DOHH2 (cell line): ENCODE data around the gene MAGEF1.

Experiments used
- H3F3A ChIP-seq: fragments of 200-600 bp; sonication (generic), shearing (Covaris generic); 2 replicates; pipeline ENCODE4 v1.6.0; 2016; ENCODE audit warnings: antibody characterized with exemption, mild to moderate bottlenecking; ENCODE audit not compliant: control insufficient read depth, insufficient read depth
- H3K27ac ChIP-seq: fragments of 200-600 bp; sonication (generic); 2 replicates; pipeline ENCODE4 v1.5.1; 2014; ENCODE audit warnings: low read depth, mild to moderate bottlenecking, low read length, moderate library complexity
- H3K27me3 ChIP-seq: fragments of 200-600 bp; sonication (generic); 2 replicates; pipeline ENCODE4 v1.6.1; 2014; ENCODE audit warnings: mild to moderate bottlenecking, low read length, mixed read lengths; ENCODE audit not compliant: control insufficient read depth
- H3K36me3 ChIP-seq: fragments of 200-600 bp; sonication (generic); 2 replicates; pipeline ENCODE4 v1.6.1; 2014; ENCODE audit warnings: mild to moderate bottlenecking, low read length, moderate library complexity, mixed read lengths; ENCODE audit not compliant: control insufficient read depth
- H3K4me1 ChIP-seq: fragments of 200-600 bp; sonication (generic); 2 replicates; pipeline ENCODE4 v1.6.1; 2014; ENCODE audit warnings: mild to moderate bottlenecking, low read length, mixed read lengths; ENCODE audit not compliant: control insufficient read depth
- H3K4me2 ChIP-seq: fragments of 200-600 bp; sonication (generic); 2 replicates; pipeline ENCODE4 v1.6.0; 2014; ENCODE audit warnings: mild to moderate bottlenecking, low read length, moderate library complexity
- H3K4me3 ChIP-seq: fragments of 200-600 bp; sonication (generic); 2 replicates; pipeline ENCODE4 v1.5.1; 2014; ENCODE audit warnings: mild to moderate bottlenecking, low read length, mixed read lengths
- H3K79me2 ChIP-seq: fragments of 200-600 bp; sonication (generic); 2 replicates; pipeline ENCODE4 v1.6.1; 2014; ENCODE audit warnings: mild to moderate bottlenecking, low read length, mixed read lengths; ENCODE audit not compliant: control insufficient read depth
- H3K9me2 ChIP-seq: fragments of 200-600 bp; sonication (generic); replicated peaks from 2 replicates; pipeline ENCODE4 v1.6.1; 2014; ENCODE audit warnings: mild to moderate bottlenecking, low read length, mixed read lengths; ENCODE audit not compliant: control insufficient read depth
- H3K9me3 ChIP-seq: fragments of 200-600 bp; sonication (generic); 2 replicates; pipeline ENCODE4 v1.6.1; 2014; ENCODE audit warnings: antibody characterized with exemption, low read length, mixed read lengths; ENCODE audit not compliant: control insufficient read depth, insufficient read depth
- H4K20me1 ChIP-seq: fragments of 200-600 bp; sonication (generic); 2 replicates; pipeline ENCODE4 v1.6.0; 2014; ENCODE audit warnings: low read depth, mild to moderate bottlenecking, antibody characterized with exemption, low read length, moderate library complexity; ENCODE audit not compliant: control insufficient read depth, insufficient read depth
- CTCF ChIP-seq: fragments of 200-600 bp; sonication (generic); IDR thresholded peaks from one replicate; pipeline ENCODE4 v1.5.1; 2014; ENCODE audit warnings: antibody characterized with exemption, mild to moderate bottlenecking, low read depth, low read length; ENCODE audit not compliant: poor library complexity, severe bottlenecking
- EZH2phosphoT487 ChIP-seq: fragments of 200-600 bp; sonication (generic); IDR thresholded peaks from 2 replicates; pipeline ENCODE4 v1.6.1; 2017; ENCODE audit warnings: borderline replicate concordance, mild to moderate bottlenecking, antibody characterized with exemption, low read length, moderate library complexity, mixed read lengths

MAGEF1 gene

GRCh38 chr3:184756151-184757021, 44.5 kb upstream of the MAGEF1 start:
- peaks cover 19% of the 10 kb centered on the region for H3K4me1 ChIP-seq
- H3K4me3 ChIP-seq = no peak overlapping the region
- no peak overlapping the region for H3K27ac ChIP-seq
- no peaks in the 10 kb centered on the region for H3K9me3 ChIP-seq
- H3F3A ChIP-seq = no peaks in the 10 kb centered on the region
- TF ChIP-seq CTCF (no peak), EZH2phosphoT487 (no peak)
- no peak overlapping the region for H3K4me2 ChIP-seq
- H3K36me3 ChIP-seq = no peaks in the 10 kb centered on the region
- H3K9me2 ChIP-seq = no peaks in the 10 kb centered on the region
- H3K27me3 ChIP-seq = peaks cover 6% of the 10 kb centered on the region
- H4K20me1 ChIP-seq = no peaks in the 10 kb centered on the region
- H3K79me2 ChIP-seq = no peaks in the 10 kb centered on the region

GRCh38 chr3:184755315-184755731, 43.5 kb upstream of the MAGEF1 start:
- no peaks in the 10 kb centered on the region for H3F3A ChIP-seq
- no peaks in the 10 kb centered on the region for H3K79me2 ChIP-seq
- H3K4me3 ChIP-seq = no peak overlapping the region
- H3K27me3 ChIP-seq = peaks cover 2% of the 10 kb centered on the region; the same call in 1 of the 2 replicates
- peaks cover 19% of the 10 kb centered on the region for H3K4me1 ChIP-seq
- no peaks in the 10 kb centered on the region for H3K9me3 ChIP-seq
- H3K4me2 ChIP-seq = no peak overlapping the region
- no peaks in the 10 kb centered on the region for H3K36me3 ChIP-seq
- no peaks in the 10 kb centered on the region for H3K9me2 ChIP-seq
- no peaks in the 10 kb centered on the region for H4K20me1 ChIP-seq
- TF ChIP-seq EZH2phosphoT487 (no peak), CTCF (no peak)
- H3K27ac ChIP-seq = no peak overlapping the region

- Histone ChIP-seq H3K4me3 (no peak overlapping the region), H3K9me2 (no peaks in the 10 kb centered on the region), H3K36me3 (no peaks in the 10 kb centered on the region), H3K4me1 (peaks cover 19% of the 10 kb centered on the region), H3K4me2 (no peak overlapping the region), H3K79me2 (no peaks in the 10 kb centered on the region), H3K9me3 (no peaks in the 10 kb centered on the region), H3F3A (no peaks in the 10 kb centered on the region), H3K27ac (no peak overlapping the region), H4K20me1 (no peaks in the 10 kb centered on the region), H3K27me3 (no peaks in the 10 kb centered on the region)
- TF ChIP-seq EZH2phosphoT487 (no peak), CTCF (no peak)
These were observed 40.5 kb upstream of the MAGEF1 start for GRCh38 chr3:184752361-184752760.
